T-helper 1 cell treated with Interleukin-12 subunit alpha and Interleukin-12 subunit beta and Interleukin-4 antibody, amounts not matched to agents 30 ng/mL and 1 ng/mL, for 36 hours (primary cell): Measurements from ENCODE around the gene KRT79. TPM values are rescaled to one million over a fixed set of nuclear protein-coding genes. Genes with fewer than 3 reads are reported as not detected.

Experiments used
- intact Hi-C: fragments of 100-400 bp; cut with micrococcal nuclease; formaldehyde crosslinking; loops from one replicate; pipeline ENCODE4 v1.15.1; 2024
- total RNA-seq: library from RNA; stranded (reverse); gene quantifications from 2 replicates; pipeline ENCODE4 v1.2.3, GENCODE V29; 2022

Gene KRT79
- total RNA-seq, 1 donor from 2014 or later = not detected

DNA sequence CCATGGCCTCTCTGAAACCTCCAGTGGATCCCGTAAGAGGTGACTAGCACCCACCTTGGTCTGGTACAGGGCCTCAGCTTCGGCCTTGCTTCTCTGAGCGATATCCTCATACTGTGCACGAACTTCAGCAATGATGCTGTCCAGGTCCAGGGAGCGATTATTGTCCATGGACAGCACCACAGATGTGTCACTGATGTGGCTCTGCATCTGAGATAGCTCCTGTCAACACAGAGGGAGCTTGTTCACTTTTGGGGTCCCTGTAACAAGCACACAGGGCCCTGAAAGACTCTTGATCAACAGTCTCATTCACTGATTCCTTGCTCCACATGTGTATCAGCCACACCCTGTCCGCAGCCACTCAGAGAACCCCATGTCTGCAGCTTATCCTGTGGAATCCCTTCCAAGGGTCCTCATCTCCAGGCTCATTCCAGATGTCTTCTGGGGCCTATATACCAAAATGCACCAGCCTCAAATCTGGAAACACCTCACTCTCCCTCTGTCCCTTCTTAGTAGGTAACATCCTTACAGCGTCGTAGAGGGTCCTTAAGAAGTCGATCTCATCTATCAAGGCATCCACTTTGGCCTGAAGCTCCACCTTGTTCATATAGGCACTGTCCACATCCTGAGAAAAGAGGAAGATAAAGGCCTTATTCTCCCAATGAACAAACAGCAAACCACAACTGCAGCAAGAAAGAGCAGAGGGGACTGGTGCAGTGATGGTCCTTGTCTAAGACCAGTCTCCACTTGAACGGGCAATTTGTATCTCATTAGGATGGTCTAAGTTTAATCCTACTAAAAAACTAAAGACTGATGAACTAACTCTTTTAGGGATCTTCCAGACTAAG lies 41.7 kb downstream of the KRT79 start:
- intact Hi-C loops = no loop called here

DNA sequence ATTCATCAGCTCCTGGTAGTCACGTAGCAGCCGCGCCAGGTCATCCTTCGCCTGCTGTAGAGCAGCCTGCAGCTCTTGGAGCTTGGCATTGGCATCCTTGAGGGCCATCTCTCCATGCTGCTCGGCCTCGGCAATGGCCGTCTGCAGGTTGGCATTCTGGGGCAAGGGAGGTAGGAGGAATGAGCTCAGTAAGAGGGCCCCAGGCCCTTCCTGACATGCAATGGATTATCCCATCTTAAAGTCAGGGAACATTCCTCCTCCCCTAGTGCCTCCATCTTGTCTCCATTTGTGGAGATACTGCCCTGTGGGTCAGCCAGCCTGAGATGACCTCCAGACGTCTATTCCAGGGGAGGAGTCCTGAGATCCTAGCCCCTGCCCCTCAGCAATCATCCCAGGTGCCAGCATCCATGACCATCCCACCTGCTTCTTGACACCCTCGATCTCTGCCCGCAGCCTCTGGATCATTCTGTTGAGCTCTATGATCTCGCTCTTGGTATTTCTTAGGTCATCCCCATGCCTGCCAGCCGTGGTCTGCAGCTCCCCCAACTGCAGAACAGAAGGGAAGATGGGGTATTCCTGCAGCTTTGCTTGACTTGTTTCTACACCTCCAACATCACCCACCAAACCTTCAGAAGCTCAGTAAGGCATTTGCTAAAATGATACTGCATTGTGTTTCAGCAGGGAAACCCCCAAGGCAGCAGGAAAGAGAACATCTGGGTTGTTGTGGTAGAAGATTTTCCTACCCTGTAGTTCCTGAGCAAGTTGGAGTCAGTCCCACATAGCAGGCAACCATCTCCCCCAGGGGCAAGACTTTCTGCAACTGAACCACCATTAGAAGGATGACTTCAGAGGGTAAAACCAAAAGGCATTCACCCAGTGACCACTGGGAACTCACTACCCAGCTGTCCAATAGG lies 42.6 kb downstream of the KRT79 start:
- intact Hi-C loops = no loop called here

DNA sequence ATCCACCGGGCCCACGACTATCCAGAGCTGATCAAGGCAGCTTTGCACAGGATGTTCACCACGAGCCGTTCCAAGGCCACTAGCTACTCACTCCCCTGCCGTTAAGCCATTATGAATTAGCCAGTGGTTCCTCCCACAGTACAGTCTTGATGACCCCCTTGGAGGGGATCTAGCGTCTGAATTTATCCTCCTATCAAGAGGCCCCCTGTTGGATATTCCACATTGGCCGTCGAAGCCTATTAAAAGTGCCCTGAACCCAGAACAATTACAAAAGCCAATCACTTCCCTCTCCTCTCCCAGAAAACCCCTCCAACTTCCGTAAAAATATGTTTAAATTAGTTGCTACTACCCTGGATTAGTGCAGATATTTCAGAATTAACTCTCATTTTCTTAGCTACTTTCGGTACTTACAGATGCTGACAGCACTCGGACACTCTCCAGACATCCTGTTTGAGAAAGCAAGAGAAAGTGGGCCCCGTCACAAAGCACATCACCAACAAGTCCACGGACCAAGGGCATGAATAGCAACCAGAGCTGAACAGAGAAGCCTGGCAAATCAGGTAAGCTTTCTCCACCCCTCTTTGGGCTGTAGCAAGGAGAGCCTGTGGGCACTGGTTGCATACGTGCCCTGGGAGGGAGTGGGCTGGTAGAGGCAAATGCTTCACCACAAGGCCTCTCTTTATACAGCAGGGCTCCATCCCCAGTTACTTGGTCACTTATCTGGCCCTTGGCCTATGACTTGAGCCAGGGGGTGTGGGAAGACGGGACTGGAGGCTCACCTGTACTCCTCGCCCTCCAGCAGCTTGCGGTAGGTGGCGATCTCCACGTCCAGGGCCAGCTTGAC lies 43.5 kb downstream of the KRT79 start:
- intact Hi-C loops = no loop called here

DNA sequence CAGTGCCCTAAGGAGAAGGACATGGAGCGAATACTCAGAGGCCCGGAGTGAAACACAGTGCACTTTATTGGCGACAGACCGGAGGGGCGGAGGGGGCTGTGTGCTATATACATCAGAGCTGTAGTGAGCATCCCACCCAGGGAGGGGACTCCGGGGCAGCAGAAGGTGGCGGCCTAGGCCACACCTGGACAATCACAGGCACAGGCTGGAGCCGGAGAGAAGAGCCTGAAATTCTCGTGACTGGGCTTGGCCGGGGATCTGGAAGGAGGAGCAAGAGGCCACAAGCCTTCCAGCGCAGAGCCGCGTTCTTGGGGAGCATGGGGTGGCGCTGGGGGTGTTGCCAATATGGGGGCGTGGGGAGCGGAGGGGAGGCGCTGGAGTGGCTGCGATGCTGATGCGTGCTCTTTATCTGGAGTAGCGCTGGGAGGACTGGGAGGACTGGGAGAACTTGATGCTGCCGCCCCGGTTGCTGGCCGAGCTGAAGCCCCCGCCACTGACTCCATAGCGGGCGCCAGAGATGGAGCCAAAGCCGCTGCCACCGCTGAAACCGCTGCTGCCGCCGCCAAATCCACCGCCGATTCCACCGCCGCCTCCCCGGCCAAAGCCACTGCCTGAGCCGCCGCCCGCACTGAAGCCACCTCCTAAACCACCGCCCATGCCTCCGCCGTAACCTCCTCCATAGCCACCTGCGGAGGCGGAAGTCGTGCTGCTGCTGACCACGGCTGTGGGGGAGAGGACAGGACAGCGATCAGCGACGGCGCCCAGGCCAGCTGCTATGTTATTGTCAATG lies 44.3 kb downstream of the KRT79 start:
- intact Hi-C loops = no loop called here

DNA sequence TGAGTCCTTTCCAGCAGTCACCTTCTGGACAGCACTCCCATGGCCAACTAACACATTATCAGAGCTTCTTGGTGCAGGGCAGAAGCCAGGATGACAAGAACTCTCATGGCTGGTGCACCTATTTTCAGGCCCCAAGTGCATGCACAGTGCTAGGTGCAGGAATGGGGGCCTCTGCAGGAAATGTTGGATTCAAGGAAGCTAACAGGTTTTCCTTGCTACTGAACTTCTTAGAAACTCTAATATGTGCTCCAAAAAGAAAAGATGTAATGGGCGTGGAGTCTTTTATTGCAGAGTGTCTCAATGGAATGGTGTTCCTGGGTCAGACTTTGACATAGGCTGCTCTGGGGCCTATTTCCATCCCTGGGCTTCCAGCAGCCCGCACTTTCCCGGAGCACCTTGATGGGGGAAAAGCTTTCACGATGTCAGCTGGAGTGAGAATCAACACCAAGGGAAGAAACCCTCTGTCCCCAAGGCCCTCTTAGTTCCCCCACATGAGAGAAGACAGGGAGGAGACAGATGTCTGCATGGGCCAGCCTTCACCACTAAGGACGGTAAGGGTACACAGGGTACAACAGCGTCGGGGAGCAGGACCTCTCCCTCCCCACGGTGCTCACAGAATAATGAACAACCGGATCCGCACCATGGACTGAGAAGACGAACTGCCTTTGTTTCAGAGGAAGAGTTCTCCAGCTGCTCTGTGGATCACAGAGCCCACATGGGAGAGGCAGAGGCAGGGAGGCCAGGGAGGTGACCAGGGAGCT lies 45.1 kb downstream of the KRT79 start:
- intact Hi-C loops = no loop called here

DNA sequence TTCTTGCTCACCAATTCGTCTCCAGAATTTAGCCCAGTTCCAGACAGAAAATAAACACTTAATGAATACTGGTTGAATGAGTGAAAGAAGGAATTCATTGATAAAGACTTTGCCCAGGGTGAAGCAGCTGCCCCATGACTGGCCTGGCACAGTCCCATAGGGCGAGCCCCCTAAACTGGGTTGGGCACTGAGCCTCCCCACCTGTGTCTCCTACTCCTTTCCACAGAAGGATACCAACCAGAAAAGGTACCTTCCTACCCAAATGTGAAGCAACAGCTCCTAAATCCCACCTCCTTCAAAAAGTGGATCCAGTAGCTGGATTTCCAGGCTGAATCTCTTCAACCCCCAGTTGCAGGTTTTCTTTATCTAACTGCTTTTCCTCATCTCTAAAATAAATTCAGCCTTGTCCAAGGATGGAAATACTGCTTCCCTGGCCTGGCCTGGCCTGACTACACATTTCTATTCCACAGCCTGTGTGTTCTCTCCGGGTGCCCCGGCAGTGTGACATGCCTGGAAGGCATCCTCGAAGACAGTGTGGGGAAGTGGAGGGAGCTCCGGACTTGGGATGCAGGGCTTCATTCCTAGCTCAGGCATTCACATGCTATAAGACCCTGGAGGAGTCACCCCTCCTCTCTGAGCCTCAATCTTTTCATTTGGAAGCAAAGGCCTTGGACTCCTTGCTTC lies 45.8 kb downstream of the KRT79 start:
- intact Hi-C loops = no loop called here

DNA sequence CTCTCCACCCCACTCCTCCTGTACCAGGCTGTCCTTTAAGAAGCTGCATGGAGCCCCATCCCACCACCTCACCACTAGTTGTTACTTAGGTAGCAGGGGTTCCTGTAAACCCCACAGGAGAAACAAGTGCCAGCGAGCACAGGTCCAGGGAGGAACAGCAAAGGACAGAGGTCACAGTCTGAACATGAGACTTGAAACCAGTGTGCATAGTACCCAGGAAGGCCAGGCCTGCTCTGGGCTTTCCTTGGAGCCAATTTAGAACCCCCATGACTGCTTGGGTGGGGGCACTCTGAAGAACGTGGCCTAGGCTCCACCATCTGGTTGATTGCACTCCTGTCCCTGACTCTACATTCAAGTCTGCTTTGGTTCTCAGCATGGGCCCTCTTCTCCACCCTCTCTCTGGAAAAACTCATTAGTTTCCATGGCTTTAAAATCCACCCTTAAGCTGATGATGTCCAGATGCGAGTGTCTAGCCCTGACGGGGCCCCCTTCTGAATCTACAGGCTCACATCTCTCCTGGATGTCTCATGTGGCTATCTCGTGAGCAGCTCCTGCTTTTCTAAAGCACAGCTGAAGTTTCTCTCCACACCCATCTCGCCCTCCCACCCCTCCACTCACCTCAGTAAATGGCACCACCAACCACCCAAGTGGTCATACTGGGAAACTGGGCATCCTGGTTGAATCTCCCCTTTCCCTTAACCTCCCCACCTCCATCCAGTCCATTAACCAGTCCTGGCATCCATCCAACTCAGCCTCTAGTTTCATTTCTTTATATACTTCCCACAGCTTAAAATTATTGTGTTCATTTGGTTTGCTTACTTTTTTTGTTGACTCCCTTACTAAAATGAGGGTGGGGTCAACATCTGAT lies 46.6 kb downstream of the KRT79 start:
- intact Hi-C loops = no loop called here

DNA sequence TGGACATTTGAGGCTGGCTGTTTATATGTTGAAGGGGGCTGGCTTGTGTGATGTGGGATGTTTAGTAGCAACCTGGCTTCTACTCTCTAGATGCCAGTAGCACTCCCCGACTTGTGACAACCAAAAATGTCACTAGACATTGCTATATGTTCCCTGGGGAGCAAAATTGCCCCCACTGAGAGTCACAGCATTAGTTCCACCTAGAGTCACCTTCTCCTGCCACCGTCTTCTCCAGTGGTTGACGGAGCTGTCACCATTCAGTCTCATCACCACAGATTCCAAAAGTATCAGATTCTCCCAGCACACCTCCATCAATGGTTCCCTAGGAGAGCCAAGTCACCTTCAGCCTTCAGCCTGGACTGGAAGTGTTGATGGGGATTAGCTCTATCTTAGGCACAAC lies 49.2 kb downstream of the KRT79 start:
- intact Hi-C loops = no loop called here

DNA sequence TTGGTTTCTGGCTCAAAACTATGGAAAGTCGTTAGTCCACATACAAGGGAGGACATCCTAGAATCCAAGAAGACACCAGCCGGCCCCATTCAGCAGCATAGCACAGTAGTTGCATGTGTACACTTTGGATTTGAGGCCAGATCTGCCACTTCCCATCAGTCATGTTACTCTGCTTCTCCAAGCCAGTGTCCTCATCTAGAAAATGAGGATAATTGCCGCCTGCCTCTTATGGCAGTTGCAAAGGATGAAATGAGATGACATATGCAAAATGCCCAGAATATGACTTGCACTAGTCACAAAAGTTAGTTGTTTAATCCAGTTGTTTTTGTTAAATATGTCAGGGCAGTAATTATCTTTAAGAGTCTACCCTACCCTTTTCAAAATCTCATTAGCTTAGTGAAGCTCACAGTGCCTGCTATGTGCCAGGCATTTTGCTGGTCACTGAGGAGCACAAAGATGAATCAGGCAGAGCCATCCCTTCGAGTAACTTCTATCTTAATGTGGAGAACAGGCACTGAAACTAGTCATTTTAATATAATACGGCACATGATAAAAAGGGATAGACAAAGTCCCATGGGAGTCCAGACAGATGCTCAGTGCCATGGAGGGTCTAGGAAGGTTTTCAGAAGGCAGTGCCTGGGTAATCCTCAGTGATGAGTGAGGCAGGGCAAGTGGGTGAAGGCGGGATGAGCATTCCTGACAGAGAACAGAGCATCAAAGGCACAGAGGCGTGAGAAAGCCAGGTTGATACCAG lies 50.4 kb downstream of the KRT79 start:
- intact Hi-C loops = no loop called here

DNA sequence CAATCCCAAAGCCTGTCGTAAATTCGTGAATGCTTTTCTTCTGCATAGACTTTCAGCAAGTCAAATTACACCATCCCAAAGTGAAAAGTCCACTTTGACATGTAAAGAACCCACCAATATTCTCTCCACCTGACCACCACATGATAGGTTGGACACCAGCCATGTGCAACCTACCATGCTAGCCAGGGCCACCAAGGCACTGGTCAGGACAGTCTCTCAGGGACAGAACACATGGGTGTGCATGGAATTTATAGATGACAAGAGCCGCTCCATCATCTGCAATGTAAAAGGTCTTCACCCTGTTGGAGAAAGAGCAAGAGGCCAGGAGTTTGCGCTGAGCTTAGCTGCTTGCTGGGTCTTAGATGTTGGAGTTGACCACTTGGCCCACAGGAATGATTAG lies 51.6 kb downstream of the KRT79 start:
- intact Hi-C loops = no loop called here

DNA sequence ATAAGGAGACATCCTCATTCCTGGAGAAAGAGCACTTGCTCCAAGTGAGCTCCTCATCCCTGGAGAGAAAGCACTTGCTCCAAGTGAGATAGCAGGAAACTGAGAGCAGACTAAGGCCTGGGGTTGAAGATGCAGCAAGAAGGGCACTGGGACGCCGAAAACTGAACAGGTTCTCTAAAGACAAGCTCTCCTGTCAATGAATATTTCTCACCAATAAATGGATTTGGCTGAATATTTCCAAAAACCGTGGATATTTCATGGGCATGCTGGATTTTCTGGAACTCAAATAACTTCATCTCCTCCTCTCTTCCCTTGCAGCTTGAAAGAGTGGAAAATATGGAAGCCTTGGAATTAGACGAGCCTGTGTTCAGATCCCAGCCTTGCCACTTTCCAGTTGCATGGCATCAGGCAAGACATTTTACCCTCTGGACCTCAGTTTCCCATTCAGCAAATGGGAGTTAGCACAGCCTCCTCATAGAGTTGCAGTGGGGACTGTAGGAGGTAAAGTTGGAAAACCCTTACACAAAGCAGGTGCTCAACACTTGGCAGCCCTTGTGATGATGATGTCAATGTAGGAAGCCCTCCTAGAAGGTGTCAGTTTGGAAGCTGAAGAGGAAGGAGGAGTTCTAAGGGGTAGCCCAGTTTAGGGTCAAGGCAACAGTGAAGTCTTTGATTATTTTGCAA lies 52.6 kb downstream of the KRT79 start:
- intact Hi-C loops = no loop called here

DNA sequence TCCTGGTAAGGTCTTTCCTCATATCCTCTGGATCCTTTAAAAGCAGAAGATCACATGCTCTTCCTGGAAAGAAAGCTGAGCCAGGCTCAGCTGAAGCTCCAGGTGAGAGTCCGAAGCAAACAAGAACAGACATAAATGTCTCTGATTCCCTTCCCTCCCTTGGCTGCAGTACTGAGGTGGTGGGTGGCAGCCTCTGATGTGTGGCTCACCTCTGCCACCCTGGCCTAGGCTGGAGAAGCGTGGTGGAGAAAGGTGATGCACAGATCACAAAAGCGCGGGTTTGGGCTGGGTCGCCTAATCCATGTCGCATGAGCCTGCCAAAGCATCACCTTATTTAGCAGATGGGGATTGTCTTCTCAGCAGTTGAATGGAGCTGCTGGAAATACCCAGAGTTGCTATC lies 54.2 kb downstream of the KRT79 start:
- intact Hi-C loops = no loop called here

DNA sequence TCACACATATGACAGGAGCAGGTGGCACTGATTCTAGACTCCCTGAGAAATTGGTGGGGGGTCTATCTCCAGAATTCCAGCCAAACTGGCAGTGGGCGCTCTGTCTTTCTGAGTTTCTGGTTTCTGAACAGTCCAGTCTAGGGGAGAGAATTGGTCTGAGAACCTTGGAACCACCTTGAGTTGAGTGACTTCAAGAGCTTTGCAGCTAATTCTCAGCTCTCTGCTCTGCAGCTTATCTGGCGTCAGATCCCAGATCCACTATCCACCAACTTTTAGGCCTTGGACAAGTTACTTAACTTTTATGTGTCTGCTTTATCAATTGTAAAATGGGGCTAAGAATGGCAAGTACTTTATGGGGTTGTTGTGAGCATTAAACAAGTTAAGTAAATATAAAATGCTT lies 55.3 kb downstream of the KRT79 start:
- intact Hi-C loops = no loop called here

DNA sequence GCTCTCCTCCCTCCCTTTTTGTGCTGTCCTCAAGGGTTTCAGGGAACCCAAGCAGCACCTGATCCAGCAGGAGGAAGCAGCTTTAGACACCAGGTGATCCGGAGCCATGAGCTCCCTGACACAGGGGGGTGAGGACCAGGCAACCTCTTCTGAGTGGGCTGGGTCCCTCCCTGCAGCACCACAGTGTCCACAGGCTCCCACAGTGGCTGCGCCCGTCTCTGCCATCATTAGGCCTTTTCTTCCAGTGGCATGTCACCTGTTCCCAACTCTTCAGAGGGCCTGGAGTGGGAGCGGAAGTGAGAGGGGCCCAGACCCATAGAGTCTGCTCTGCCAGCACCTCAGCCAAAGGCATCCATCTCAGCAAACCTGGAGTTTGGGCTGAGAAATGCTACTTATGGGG lies 56.5 kb downstream of the KRT79 start:
- intact Hi-C loops = no loop called here

DNA sequence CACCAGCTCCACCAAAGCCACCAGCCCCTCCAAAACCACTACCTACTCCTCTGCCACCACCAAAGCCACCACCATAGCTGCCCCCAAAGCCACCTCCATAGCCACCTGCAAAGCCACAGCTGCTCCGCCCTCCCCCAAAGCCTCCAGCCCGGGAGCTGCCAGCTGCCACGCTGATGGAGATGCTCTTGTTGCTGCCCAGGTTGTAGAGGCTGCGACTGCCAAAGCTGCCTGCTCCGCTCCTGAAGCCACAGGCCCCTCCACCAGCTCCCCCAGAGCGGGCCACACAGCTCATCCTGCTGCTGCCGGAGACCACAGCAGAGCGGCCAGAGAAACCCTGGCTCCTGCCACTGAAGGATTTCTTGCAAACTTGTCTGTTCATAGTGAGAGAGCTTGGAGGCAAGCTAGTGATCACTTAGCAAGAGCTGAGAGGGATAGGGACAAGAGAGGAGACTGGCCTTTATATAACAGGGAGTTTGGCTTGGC lies 57.2 kb downstream of the KRT79 start, which contains the start of gene KRT76:
TSS of gene KRT76 (minus strand) at position 433 of the 483 bp plus-strand sequence. CDS start at position 379, 54 bp downstream.
- intact Hi-C loops = no loop called here

DNA sequence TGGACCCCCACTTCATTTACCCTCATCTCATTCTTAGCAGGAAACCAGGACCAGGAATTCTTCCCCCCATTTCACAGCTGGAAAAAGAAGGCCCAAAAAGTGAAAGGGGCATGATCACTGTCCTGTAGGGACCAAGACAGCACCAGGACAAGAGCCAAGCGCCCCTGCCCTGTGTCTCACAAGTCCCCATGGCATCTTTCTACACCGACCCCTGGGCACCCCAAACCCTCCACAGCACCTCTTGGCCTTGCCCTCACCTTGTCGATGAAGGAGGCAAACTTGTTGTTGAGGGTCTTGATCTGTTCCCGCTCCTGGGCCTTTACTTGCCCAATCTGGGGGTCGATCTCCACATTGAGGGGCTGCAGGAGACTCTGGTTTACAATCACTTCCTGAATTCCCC lies 57.7 kb downstream of the KRT79 start:
- intact Hi-C loops = no loop called here
